Measurements from ENCODE around the gene KCNA3. TPM values are rescaled to one million over a fixed set of nuclear protein-coding genes. Genes with fewer than 3 reads are reported as not detected.

Gene KCNA3
- total RNA-seq, 1 donor from 2014 or later: not detected

DNA sequence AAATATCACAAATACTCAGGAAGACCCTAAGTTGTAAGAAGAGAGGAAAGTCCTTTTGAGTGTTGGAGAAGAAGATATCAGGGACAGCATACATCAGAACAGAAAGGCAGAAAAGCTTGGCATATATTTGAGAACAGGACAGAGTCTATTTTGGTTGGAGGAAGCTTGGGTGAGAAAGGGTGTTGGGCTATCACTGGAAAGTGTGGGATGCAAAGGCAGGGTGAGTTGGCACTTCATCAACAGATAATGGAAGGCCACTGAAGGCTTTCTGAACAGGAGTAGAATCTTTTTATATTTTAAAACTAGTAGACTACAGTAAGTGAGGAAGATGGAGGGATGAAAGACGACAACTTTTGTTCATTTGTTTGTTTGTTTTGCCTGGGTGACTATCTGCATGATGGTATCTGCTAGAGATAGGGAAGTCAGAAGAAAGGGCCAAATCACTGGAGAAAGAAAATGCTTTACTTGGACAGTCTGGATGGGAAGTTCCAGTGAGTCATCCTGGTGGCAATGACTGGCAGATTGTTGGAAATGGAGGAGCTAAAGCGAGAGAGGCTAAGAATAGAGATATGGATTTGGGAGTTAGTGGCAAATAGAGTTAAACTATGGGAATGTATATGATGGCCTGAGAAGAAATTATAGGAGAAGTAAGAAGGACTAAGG is 34.9 kb downstream of the KCNA3 start:
- peak; percentile 25 for DNase-seq (ENCODE audit: low read depth)

DNA sequence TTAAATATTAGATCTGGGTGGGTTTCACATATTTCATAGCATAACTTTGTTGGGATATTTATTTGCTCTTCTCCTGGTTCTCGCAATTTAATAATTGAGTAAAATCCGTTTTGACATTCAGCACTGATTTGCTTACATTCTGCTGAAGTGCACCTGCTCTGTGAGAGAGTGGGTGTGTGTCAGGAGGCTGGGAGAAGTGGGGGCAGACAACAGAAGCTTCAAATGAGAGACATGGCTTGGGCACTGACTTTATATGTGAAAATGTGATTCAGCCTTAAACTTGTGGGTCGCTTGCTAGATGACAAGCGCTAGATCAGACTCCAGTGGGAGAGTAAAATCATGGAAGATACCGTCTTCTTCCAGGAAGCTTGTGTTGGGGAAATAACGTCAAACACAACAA is 36.2 kb downstream of the KCNA3 start:
- DNase-seq (ENCODE audit: low read depth): no peak

DNA sequence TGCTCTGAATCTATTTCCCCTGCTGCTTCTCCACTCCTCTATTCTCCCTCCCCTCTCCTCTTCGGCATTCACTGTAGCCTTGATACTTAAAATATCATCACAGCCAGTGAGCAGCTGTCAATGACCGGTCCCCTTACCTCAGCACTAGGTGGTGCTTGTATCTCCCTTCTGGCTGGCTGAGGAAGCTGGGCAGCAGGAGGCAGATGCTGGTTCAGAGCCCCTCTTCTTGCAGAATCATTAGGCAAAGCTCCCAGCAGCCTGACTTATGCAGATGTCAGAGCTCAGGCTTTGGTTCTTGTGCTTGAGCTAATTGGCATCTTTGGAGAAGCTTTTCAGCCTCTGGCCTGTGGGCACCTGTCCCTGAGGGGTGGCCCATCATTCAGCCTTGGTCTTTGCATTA is 36.7 kb downstream of the KCNA3 start:
- no peak for DNase-seq (ENCODE audit: low read depth)

DNA sequence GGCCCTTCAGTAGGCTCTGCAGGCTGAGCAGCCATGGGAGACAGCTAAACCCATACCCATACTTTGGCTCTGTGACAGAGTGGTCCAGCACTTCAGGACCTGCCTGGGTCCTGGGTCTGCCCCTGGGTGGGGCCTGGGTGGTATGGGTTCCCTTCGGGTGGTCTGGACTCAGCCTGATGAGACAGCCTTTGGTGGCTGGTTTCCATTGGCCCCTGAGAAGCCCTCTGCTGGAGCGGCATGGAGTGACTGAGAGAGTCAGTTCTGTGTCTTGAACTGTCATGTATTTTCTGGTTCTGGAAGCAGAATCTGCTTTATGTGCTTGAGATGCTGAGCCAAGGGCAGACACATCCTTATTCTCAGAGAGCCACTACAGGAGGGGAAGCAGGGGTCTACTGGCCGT is 37.3 kb downstream of the KCNA3 start:
- DNase-seq (ENCODE audit: low read depth): no peak

DNA sequence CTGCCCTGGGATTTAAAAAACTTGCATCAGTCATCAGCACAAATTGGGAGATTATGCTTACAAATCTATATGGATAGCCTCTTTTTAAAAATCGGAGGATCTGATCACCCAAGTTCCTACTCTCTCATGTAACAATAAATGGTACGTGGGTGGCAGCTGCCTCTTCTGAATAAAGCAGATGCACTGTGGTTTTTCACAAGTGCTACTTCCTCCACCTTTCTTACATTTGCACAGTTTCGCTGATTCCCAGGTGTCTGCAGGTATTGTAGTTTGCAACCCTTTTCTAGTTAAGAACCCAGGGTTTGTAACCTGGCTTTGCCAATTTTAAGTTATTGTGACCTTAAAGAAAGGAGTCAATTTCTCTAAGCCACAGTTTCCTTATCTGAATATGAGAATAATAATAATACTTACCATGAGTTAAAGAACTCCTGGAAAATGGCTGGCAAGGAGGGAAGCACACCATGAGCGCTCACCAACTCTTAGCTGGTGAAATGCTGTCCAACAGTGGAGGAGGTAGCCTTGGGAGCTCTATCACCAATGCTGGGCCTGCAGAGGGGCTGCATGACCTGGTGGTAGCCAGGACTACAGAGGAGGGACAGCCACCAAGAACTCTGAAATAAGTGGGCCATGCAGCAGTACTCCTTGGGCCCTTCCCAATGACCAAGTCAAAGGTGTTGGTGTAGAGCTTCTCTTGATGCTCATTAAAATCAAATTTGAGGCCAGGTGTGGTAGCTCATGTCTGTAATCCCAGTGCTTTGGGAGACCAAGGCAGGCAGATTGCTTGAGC is 38.4 kb downstream of the KCNA3 start:
- no peak for DNase-seq (ENCODE audit: low read depth)

DNA sequence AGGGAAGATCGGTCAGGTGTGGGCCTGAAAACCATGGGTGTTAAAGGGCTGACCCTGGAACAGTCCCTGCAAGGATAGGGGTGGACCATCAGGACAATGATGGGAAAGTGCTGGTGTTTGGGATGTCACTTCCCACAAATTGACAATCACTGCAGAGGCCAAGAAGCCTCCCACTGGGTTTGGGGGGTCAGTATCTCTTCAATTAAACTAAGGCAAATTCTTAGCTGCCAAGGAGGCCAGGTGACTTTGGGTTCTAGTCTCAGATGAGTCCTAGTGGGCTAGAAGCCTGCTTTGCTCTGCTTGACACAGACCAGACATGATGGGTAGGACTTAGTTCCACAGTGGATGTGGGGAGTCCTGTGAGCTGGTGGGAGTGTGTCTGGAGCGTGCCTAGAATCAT is 39.3 kb downstream of the KCNA3 start:
- no peak for DNase-seq (ENCODE audit: low read depth)

DNA sequence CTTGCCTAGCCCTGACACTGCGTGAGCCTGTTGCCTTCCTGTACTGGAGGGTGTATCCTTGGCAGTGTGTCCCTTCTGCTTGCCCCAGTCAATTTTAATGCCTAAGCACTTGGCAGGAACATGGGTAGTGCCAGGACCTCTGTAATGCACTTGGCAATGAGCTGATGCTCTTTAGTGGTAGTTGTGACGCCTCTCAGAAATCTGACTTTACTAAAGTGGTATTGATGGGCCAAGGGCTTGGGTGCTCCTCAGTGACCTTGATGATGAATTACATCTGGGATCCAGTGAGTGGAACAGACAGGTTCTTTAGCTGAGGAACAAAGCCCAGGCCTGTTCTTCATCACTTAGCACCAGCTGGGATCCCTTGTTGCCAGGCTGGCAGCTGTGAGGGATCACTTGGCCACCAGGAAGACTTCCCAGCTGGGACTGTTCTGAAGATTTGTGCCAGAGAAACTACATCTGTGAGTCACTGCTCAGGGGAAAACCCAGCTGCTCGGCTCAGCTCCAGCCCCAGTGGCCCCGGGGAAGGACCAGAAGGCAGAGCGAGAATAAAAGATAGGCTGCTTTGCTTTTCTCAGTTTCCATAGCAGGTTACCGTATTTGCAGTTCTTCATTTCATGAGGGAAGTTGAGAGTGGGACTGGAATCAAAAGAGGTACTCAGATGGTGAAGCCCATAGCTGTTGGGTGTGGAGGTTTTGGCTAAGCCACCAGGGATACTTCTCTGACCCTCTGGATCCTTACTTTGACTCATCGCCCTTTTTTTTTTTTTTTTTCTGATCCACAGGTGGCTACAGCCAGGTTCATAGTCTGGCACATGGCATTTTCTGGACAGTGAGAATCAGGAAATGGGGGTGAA is 40.1 kb downstream of the KCNA3 start:
- peak; percentile 88 for DNase-seq (ENCODE audit: low read depth)

DNA sequence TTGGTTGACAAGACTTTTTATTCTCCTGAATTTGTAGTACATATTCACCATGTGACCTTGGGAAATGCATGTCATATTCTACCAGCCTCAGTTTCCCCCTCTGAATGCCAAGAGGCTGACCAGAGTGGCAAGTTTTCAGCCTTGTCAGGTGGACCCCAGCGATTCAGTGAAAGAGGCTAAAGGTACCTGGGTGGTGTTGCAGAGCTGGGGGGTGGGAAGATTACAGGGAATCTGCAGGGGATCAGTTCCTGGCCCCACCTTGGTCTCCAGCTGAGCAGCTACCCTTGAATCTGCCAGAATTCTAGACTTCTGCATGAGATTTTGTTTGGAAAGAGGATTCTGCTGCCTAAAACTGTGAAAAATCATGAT is 40.7 kb downstream of the KCNA3 start:
- no peak for DNase-seq (ENCODE audit: low read depth)

DNA sequence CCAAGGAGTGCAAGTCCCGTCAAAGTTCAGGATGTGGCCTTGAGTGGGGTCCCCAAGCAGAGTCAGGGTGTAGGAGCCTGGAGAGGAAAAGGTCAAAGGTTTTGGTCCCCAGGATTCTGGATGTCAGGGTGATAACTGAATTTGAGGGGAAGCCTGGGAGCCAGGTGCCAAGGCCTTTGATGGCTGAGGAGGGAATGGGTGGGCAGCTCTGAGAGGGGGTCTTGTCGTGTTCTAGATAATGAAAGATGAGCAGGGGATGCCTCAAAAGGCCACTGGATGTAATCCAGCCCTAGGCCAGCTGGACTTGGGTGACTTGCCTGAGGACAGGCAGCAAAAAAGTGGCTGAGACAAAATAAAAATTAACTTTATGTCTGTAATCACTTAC is 41.1 kb downstream of the KCNA3 start:
- no peak for DNase-seq (ENCODE audit: low read depth)

DNA sequence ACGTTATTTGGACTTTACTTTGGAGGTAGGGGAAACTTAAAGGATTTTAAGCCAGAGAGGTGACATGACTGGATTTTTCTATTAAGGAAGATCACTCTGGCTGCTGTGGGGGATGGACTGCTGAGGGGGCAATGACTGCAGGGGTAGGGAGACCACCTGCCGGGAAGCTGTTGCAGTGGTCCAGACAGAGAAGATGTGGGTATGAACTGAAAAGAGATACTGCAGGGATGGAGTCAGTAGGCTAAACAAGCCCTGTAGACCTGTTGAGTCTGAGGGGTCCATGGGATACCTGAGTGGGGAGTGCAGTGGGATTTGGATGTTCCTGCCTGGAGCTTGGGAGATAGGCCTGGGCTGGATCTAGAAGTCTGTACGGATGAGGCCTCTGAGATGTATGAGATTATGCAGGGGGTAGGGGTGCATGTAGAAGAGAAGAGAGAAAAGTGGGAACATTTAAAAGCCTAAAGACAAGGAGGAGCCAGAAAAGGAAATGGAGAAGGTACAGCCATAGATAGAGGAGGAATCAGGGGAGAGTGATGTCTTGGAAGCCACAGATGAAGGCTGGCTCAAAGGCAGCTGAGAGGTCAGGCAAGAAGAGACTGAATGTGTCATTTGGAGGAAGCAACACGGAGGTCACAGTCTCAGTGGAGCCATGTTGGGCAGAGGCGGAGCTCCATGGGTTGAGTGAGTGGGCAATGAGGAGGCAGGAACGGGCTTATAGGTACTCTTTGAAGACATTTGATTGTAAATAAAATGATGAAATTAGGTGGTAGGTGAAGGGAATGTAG is 42.7 kb downstream of the KCNA3 start:
- DNase-seq (ENCODE audit: low read depth): no peak

DNA sequence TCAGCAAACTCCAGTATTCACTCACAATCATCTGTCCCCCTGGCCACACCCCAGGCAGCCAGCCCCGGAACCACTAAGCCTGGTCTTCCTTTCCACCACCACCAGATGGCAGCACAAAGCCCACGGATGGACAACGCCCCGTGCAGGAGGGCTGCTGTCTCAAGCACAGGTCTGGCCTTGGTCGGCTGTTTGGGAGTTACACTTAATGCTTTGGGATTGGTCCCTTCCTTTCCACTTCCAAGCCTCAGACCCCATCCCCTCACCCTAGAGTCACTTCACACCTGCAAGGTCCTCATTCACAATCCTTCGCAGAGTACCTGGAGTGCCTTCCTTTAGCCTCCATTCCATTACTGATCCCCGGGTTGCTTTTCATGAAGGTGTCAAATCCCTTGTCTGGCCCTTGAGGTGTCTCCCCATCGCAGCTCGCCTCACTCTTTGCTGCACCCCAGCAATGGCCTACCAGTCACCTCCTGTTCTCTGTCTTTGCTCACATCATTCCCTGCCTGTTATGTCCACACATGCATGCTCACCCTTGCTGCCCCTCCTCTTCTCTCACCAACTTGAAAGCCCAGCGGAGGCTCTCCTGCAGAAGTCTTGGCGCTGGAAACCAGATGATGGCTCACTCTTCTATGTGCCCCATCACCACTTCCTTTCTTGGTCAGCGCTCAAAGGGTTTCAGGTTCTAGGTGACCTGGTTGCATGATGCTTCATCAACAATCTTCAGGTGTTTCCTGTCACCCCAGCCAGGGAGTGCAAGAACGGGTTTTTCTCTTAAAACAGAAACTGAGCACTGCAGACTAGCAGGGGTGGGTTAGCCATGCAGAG is 43.7 kb downstream of the KCNA3 start:
- DNase-seq (ENCODE audit: low read depth): peak; percentile 74

DNA sequence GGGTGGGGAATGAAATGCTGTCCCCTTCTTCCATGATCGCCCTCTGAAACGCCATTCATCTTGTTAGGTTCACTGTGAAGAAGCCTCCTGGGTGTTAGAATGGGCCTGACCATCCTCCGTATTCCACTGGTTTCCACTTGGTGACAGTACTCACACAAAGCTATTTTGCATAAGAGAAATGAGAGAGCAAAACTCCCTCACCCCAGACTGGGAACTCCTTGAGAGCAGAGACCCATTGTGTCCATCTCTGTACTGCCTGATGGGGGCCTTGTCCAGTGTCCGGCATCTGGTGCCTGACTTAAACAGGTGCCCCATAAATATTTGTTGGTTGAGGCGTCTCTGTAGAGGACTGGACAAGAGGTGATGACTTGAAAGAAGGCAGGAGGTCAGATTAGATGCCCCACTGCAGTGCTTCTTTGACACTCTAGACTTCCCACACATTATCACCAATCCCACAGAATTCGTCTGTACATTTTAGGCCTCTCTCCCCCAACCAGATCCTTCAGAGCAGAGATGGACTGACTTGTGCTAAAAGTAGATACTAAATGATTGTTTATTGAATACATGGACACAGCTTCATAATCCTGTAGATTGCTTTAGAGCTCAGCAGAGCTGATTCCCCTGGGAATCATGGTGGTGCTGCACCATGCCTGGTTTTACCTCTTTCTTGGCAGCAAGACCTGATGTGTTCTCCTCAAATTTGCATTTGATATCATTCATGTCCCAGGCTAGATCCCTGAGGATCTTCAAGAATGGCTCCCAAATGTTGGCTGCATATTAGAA is 46.2 kb downstream of the KCNA3 start:
- no peak for DNase-seq (ENCODE audit: low read depth)

DNA sequence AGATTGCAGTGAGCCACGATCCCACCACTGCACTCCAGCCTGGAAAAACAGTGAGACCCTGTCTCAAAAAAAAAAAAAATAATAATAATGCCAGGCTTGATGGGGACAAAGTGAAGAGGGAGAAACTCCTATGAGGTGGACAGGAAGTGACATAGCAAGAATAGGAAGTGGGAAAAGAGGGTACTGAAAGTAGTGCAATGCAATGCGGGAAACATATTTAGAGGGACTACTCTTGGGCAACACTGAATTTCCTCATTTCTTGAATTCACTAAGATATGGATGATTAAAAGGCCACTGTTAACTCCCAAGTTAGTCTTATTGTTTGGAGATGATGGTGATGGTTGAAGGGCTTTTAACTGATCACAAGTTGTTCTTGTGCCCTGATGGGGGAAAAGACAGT is 47.0 kb downstream of the KCNA3 start:
- DNase-seq (ENCODE audit: low read depth): no peak

DNA sequence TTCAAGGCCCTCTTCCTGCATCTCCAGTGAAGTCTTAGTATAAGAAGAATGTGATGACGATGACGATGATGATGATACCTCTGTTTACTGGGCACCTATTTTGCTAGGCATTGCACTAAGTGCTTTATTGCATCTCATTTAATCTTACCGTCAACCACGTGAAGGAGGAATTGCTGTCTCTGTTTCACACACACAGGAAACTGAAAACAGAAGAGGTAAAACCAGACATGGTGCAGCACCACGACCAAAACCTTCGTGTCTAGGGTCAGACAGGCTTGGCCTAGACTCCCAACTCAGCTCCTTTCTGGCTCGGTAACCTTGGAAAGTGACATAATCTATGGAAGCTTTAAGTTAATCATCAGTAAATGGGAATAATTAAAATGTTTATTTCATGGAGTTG is 47.9 kb downstream of the KCNA3 start:
- DNase-seq (ENCODE audit: low read depth): no peak

Other genes starting within 250 kb of the KCNA3 start
- gene PROK1, start 223.8 kb downstream of the KCNA3 start, total RNA-seq: not detected in 2 replicates
- 0.42 TPM in 1 of 2 replicates, not detected in the other for gene KCNA10, start 155.8 kb downstream of the KCNA3 start, total RNA-seq
- 0.10 TPM in 1 of 2 replicates, not detected in the other for gene KCNA2, start 68.6 kb downstream of the KCNA3 start, total RNA-seq
- not detected in 2 replicates for gene CD53, start 198.2 kb upstream of the KCNA3 start, total RNA-seq